Gastrocnemius medialis (tissue), 4 donors: ENCODE measurements around the gene COL3A1. TPM values are rescaled to one million over a fixed set of nuclear protein-coding genes. Genes with fewer than 3 reads are reported as not detected.

Experiments used
- ATAC-seq, 2 donors: fragments of 150-250 bp; one replicate each; pipeline ENCODE4 v1.9.1; 2016
- DNase-seq, 2 donors: peaks; one replicate each; pipeline ENCODE4 v3.0.0-alpha.2; 2019
- H3K27ac ChIP-seq, 4 donors: fragments of 200-600 bp; sonication (generic); 1 replicate in 1 of 4; 2 replicates in 3 of 4; pipeline ENCODE4 v1.5.1; 2016 to 2018; ENCODE audit warnings: mild to moderate bottlenecking in 2 of 4, moderate library complexity in 1 of 4
- H3K27me3 ChIP-seq, 3 donors: fragments of 200-600 bp; sonication (generic) in 2 of 3; 1 replicate in 1 of 3; 2 replicates in 2 of 3; pipeline versions ENCODE4 v1.5.1 to v1.6.0; 2016 to 2019; ENCODE audit warnings: mild to moderate bottlenecking in 1 of 3, moderate library complexity in 1 of 3
- H3K36me3 ChIP-seq, 2 donors: fragments of 200-600 bp; sonication (generic) in 1 of 2; one replicate each; pipeline ENCODE4 v1.5.1; 2017 to 2018
- H3K4me1 ChIP-seq, 2 donors: fragments of 200-600 bp; sonication (generic) in 1 of 2; one replicate each; pipeline ENCODE4 v1.5.1; 2016 to 2017; ENCODE audit warnings: mild to moderate bottlenecking in 2 of 2
- H3K4me3 ChIP-seq, 4 donors: fragments of 200-600 bp; sonication (generic) in 3 of 4; 1 replicate in 1 of 4; 2 replicates in 3 of 4; pipeline ENCODE4 v1.5.1; 2016 to 2019; ENCODE audit warnings: mild to moderate bottlenecking in 2 of 4
- H3K9me3 ChIP-seq, 3 donors: fragments of 200-600 bp; sonication (generic) in 2 of 3; 1 replicate in 1 of 3; 2 replicates in 2 of 3; pipeline ENCODE4 v1.5.1; 2016 to 2019
- CTCF ChIP-seq, 5 experiments: fragments of 450-650 bp in 3 of 5; fragments of 200-600 bp in 2 of 5; sonication (generic) in 2 of 5; IDR thresholded peaks in 4 of 5; conservative IDR thresholded peaks in 1 of 5; 1 replicate in 4 of 5; 2 replicates in 1 of 5; pipeline ENCODE4 v1.5.1; 2016 to 2019; ENCODE audit warnings: antibody characterized with exemption in 5 of 5, mild to moderate bottlenecking in 3 of 5, moderate library complexity in 3 of 5
- POLR2A ChIP-seq, 2 donors: fragments of 450-650 bp; IDR thresholded peaks; one replicate each; pipeline ENCODE4 v1.6.1; 2017; ENCODE audit warnings: antibody characterized with exemption in 2 of 2, mild to moderate bottlenecking in 2 of 2, moderate library complexity in 2 of 2
- in situ Hi-C, 4 donors: fragments of 200-750 bp; cut with MboI; loops; one replicate each; pipeline versions ENCODE4 v1.15.0 to v1.8.0; 2017; ENCODE audit warnings: low sequenced_read_pairs in 4 of 4
- intact Hi-C: fragments of 100-400 bp; cut with DNase I; formaldehyde crosslinking; loops from one replicate; pipeline ENCODE4 v1.15.1; 2023; ENCODE audit warnings: low total_unique reads
- total RNA-seq, 4 donors: library from RNA; depleted of rRNA; stranded (reverse); fragments of >200 nt; gene quantifications; one replicate each; pipeline versions ENCODE4 v1.1.0 to v1.2.3, GENCODE V29; 2016

Gene COL3A1
- total RNA-seq, 4 donors from 2014 or later: 6.5 to 42.7 (median 15.0) TPM

- ATAC-seq (no peak), DNase-seq (no peak)
- Histone ChIP-seq H3K27me3 (no peaks in the 10 kb centered on the region), H3K9me3 (no peaks in the 10 kb centered on the region), H3K36me3 (no peaks in the 10 kb centered on the region), H3K27ac (peak overlapping the region; percentile 62 to 78 (median 70)), H3K4me3 (peak overlapping the region; percentile 24 to 48 (median 42)), H3K4me1 (peaks cover 0 to 9% of the 10 kb centered on the region in 2 donors)
- intact Hi-C loops: loop anchor here (5.0 kb wide), 2 partner anchors 189 to 371 kb away; no protein-coding TSS in a partner anchor
- in situ Hi-C loops: loop anchor here (10.0 to 25.0 kb wide), 3 partner anchors 192 to 1439 kb away; no protein-coding TSS in a partner anchor
- TF ChIP-seq POLR2A (IDR thresholded peaks at IDR 0.05) (no peak), CTCF (IDR thresholded peaks at IDR 0.05 in 4 of 5, conservative IDR thresholded peaks at IDR 0.05 in 1 of 5) (peak in 3 of 5 experiments; percentile 20 to 47 (median 31))
These were observed 2.5 kb downstream of the COL3A1 start for GRCh38 chr2:188976545-188977268.

DNA sequence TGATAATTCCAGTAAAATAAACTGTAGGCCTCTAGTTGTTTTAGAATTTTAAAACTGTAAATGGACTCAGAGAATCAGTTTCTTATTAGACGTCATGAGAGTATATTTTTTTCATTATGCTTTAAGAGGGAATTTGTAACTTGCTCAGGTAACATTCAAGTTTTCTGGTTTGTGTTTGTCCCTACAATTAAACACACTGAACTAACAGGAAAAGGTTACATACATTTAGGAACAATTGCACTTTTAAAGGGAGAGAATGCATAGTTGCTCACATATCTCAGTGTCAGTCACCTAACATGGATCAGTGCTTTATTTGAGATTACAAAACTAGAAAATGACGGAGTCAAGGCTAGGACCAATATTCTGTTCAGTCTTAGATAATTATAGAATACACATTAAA lies 3.1 kb downstream of the COL3A1 start:
- no peak for TF ChIP-seq CTCF (IDR thresholded peaks at IDR 0.05 in 4 of 5, conservative IDR thresholded peaks at IDR 0.05 in 1 of 5)
- no peak for TF ChIP-seq POLR2A (IDR thresholded peaks at IDR 0.05)
- ATAC-seq (no peak), DNase-seq (no peak)
- Histone ChIP-seq H3K9me3 (no peaks in the 10 kb centered on the region), H3K27me3 (no peaks in the 10 kb centered on the region), H3K4me3 (peak overlapping the region; percentile 14 to 48 (median 35)), H3K4me1 (peaks cover 0 to 9% of the 10 kb centered on the region in 2 donors), H3K27ac (peak overlapping the region; percentile 62 to 78 (median 70)), H3K36me3 (no peaks in the 10 kb centered on the region)
- in situ Hi-C loops (loop anchor here (10.0 to 25.0 kb wide), 3 partner anchors 193 to 1440 kb away; no protein-coding TSS in a partner anchor), intact Hi-C loops (loop anchor here (5.0 kb wide), 2 partner anchors 190 to 370 kb away; no protein-coding TSS in a partner anchor)

- peak; percentile 51 to 58 for ATAC-seq
- Histone ChIP-seq H3K27ac (peak overlapping the region; percentile 62 to 78 (median 70)), H3K4me1 (peaks cover 0 to 6% of the 10 kb centered on the region in 2 donors), H3K4me3 (peak overlapping the region; percentile 14 to 48 (median 16)), H3K9me3 (no peaks in the 10 kb centered on the region), H3K36me3 (no peaks in the 10 kb centered on the region), H3K27me3 (no peaks in the 10 kb centered on the region)
- peak; percentile 19 for DNase-seq
- TF ChIP-seq CTCF (IDR thresholded peaks at IDR 0.05 in 4 of 5, conservative IDR thresholded peaks at IDR 0.05 in 1 of 5): peak in 1 of 5 experiments; percentile 8
- TF ChIP-seq POLR2A (IDR thresholded peaks at IDR 0.05): no peak
- intact Hi-C loops (loop anchor here (5.0 kb wide), 2 partner anchors 191 to 369 kb away; no protein-coding TSS in a partner anchor), in situ Hi-C loops (loop anchor here (10.0 to 25.0 kb wide), 3 partner anchors 194 to 1441 kb away; no protein-coding TSS in a partner anchor)
These were observed 4.3 kb downstream of the COL3A1 start for GRCh38 chr2:188978291-188979081.

- Histone ChIP-seq H3K27me3 (no peaks in the 10 kb centered on the region), H3K27ac (peak overlapping the region; percentile 62 to 78 (median 70)), H3K36me3 (no peaks in the 10 kb centered on the region), H3K4me1 (peaks cover 0 to 5% of the 10 kb centered on the region in 2 donors), H3K9me3 (no peaks in the 10 kb centered on the region), H3K4me3 (peak overlapping the region in 3 of 4 donors; percentile 15 to 48 (median 16))
- DNase-seq: no peak
- in situ Hi-C loops: loop anchor here (10.0 to 25.0 kb wide), 3 partner anchors 195 to 1442 kb away; no protein-coding TSS in a partner anchor
- no peak for ATAC-seq
- TF ChIP-seq CTCF (IDR thresholded peaks at IDR 0.05 in 4 of 5, conservative IDR thresholded peaks at IDR 0.05 in 1 of 5) (no peak), POLR2A (IDR thresholded peaks at IDR 0.05) (no peak)
- intact Hi-C loops: loop anchor here (5.0 kb wide), 2 partner anchors 192 to 368 kb away; no protein-coding TSS in a partner anchor
These were observed 5.3 kb downstream of the COL3A1 start for GRCh38 chr2:188979187-188980114.
